Smooth muscle cell of the brain vasculature (primary cell): ENCODE measurements around the gene ZHX3.

Experiments
- DNase-seq: peaks from one replicate; pipeline ENCODE4 v3.0.0-alpha.2; 2012; ENCODE audit warnings: low read depth, low spot score

ZHX3 gene

DNA sequence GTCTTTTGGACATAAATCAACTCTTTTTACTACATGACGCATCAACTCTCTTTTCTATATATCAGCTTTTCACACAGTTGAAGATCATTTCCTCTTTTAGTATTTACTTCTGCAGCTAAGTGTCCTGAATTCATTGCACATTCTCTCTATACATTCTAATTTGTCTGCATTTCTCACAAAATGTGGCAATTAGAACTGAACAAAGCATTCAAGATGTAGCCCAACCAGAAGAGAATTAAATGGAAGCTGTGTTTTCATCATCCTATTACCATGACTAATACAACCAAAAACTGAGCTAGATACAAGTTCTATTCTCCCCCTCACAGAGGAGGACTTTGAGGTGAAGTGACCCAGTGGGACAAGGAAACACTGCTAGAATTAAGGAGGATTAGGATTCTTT is 93.2 kb downstream of the ZHX3 start:
- DNase-seq, result no peak

DNA sequence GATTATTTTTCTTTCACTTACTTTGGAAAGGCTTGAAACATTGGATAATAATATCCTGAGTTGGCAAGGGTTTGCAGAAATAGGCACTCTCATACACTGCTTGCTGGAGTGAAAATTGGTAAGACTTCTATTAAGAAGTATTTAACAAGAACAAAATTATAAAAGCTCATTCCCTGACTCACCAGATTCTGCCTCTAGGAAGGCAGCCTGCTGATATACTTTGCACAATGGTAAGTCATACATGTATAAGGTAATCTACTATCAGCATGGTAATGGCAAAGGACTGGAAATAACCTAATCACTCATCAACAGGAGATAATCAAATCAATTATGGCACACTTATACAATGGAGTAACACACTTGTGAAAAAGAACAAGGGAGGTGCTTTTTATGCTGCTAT is 94.4 kb downstream of the ZHX3 start:
- DNase-seq, result no peak

DNA sequence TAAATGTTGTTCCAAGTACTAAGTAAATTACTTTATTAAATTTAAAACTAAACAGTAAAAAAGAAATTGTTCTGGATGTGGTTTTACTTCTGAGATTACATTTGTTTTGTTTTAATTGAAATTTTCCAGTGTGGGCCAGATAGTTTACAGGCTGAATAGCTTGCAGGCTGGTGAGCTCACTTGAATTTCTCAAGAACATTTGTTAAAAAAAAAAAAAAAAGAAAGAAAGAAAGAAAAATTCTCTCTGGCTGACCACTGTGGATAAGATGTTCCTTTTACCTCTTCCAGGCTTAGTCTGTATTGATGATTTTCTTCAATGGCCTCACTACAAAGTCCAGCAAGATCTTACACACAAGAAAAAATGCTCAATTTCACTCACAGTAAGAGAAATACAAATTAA is 94.8 kb downstream of the ZHX3 start:
- no peak for DNase-seq

DNA sequence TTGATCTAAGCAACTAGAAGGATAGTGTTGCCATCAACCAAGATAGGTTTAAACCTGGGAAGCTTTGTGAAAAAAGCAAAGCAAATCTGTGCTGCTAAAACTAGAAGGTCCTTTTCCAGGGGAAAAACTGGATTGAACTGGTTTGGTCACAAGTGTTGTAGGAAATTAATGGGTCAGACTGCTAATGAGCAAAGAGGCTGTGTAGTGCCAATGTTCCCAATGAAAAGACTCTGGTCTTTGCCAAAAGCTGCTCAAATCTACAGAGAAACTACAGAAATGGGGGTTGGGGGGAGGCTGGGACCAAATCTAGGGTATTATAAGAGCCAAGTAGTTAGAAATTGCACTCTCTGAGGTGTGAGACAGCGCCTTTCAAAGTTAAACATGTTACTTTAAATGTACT is 95.2 kb downstream of the ZHX3 start:
- no peak for DNase-seq

DNA sequence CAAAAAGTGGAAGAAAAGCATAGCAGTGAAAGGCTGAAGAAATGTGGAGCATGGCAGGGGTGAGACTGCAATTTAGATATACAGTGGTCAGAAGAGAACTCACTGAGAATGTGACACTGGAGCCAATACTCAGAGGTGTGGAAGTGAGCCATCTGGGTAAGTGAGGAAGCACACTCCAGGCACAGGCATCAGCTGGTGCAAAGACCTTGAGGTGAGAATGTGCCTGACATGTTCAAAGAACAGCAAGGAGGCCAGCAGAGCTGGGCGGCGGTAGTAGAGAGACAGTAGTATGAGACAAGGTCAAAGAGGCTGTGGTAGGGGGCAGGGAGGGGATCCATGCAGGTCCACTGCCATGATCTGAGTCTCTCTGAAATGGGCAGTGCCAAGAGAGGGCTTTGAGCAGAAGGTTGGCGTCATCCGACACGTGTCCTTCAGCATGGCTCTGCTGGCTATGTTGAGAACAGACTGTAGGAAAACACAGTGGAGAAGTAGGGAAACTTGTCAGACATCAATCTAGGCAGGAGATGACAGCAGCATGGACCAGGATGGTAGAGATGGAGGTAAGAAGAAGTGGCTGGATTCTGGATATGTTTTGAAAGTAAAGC is 95.8 kb downstream of the ZHX3 start:
- no peak for DNase-seq

DNA sequence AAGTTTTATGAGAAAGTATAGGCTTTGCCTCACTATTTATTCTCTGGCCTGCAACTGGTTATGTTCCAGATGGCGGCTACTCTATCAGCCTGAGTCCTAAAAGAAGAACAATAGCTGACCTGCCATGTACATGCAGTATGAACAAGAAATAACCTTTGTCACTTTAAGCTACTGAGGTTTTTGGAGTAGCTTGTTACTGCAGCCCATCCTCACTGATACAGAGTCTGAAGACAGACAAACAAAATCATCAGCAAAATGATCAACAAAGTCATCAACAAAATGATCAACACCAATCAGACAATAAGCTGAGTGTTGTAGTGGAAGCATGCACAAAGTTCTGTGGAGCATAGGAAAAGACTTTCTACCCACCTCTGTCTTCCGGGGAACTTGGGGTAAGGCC is 97.7 kb downstream of the ZHX3 start:
- no peak for DNase-seq

DNA sequence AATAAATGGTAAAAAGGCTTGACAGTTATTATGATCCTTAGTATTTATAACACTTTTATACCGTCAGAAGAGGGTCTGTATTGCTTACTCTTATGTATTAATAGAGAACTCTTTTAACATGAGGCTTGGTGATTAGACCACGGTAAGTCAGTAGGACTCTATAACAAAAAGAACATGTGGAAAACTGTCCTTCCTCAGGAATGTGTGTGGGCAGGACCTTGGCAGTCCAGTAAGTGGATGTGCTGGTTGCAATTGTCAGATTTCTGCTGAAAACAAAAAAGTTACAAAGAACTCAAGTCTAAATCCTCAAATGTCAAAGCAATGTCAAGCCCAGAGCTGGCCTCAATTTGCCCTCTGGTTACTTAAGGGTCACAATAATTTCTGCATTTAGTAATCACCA is 99.1 kb downstream of the ZHX3 start:
- no peak for DNase-seq

DNA sequence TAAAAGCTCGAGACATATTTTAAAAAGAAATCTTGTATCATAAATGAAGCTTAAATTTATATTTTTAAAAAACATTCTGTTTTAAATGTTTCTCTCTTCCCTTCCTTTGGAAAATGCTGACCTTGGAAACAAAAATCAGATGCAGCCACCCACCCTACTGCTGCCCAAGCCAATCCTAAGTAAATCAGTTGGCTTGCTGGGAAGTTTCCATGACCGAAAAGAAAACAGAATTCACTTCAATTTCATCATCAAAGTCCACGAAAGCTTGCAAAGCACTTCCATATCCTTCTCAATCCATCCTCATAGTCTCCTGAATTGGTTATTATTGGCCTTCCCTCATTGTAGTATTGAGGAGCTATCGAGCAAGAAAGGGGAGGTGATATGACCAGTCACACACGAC is 100.1 kb downstream of the ZHX3 start:
- no peak for DNase-seq

DNA sequence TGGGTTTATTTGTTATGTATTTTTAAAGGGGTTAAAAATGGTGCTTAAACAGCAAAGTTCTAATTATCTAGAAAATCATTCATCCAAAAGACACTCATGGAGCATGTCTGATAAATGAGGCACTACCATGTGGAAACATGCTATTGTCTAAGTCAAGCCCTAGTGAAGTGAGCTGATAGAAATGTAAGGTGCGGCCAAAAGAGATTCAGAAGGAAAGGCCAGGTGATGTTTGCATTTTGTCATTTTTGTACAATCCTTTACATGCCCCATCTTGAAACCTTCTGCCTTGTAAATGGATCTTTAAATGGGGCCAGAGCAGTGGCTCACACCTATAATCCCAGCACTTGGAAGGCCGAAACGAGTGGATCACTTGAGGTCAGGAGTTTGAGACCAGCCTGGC is 102.9 kb downstream of the ZHX3 start:
- DNase-seq, result no peak

DNA sequence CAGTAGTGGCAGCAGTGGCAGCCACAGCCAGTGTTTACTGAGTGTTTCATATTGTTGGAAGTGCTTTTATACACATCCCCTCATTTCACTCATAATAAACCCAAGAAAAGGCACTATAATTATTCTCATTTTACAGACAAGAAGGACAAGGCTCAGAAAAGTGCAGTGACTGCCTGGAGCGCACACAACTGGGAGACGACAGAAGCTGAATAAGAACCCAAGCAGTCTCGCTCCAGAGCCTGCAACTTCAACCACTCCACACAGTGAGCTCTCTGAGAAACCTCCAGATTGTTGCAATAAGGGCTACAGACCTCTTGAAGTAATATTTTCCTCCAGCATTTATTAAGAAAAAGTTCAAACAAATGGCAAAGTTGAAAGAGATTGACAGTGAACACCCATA is 103.3 kb downstream of the ZHX3 start:
- no peak for DNase-seq

DNA sequence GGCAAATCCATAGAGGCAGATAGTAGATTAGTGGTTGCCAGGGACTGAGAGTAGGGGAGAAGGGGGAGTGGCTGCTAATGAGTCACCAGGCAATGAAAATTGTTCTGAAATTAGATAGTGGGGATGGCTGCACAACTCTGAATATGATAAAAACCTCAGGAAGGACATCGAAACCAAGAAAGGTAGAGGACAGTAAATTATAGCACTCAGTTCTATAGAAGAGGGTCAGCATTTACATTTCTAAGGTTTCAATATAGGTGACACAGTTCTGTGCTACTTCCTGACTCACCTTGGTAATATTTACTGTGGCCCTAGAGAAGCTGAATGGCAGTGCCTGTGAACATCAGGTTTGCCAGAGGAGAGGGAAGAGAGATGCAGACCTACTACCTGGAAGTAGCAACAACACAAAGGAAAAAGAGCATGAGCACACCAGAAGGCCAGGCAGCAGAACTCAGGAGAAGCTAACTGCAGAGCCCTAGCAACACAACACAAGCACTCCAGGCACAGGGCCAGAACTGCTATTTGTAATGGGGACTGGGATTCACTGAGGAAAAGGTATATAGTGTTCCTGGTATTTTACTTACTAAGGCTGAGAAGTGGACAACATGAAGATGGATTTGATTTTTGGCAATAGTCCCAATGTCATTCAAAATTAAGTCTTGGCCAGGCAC is 104.2 kb downstream of the ZHX3 start:
- no peak for DNase-seq

DNA sequence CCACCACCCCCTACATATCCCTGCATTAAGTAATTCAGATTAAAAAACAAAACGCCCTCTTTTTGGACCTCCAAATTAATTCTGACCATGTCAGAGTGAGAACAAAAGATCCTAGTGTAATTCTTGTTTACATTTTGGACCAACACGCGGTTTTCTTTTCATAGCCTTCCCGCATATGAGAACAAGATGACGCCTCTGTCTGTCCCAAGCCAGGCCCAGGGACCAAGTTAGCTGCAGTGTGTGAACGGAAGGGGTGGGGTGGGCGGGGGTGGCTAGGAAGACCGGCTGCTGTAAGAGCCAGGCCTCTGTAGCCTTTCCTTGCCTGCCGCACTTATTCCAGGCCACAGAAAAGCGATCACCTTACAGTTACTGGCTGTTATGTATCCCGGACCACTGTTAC is 112.2 kb downstream of the ZHX3 start:
- no peak for DNase-seq

DNA sequence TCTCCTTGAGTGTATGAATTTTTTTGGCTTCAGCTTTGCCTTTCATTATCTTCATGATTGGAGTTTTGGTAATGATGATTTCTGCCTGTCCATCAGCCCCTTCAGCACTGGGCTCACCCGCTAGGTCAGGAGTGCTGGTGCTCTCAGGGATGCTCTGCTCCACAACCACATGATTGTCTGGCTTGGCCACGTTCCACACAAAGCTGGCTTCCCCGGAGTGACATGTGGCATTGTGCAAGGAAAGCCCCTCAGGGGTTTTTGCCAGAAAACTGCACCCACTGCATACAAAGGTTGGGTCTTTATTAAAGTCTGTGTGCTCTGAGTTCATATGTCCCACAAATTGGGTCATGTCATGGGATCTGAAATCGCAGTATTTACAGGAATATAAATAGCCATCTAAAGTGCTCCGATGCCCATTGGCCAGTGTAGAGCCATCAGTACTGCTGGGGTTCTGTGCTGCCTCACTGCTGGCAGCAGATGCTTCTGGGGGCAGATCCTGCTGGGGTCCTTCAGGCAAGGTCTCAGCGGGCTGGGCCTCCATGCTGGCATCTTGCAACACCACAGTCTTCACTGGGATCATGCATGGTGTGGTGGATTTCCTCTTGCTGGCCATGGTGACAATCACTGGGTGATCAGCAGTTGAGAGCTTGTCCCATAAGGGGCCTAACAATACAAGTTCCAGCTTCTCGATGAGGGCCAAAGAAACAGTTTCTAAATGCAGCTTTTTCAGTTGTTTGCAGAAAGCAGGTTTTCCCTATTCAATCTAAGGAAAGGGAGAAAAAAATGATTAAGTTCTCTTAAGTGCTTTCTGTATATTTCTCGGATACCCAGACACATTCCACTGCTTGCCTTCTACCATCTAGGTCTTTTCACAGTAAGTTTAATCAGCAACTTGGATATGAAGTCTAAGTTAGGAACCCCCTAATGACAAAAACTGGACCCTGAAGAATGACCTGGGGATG is 112.9 kb downstream of the ZHX3 start:
- no peak for DNase-seq

DNA sequence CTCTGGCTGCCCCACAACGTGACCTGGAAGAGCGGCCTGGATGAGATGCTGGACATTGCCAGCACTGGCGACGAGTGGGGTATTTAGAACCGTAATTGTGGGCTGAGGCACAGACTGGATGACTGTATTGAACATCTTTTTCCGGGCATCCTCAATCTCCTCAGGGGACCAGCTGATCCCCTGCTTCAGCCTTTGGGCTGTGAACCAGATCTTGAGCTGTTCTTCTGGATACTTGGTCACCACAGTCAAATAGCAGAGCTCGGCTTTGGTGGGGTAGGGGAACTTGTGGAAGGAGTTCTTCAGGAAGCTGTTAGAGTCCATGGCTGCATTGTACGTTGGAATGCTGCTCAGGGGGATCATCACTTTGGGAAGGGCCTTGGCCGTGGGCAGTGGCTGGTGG is 113.9 kb downstream of the ZHX3 start:
- no peak for DNase-seq

DNA sequence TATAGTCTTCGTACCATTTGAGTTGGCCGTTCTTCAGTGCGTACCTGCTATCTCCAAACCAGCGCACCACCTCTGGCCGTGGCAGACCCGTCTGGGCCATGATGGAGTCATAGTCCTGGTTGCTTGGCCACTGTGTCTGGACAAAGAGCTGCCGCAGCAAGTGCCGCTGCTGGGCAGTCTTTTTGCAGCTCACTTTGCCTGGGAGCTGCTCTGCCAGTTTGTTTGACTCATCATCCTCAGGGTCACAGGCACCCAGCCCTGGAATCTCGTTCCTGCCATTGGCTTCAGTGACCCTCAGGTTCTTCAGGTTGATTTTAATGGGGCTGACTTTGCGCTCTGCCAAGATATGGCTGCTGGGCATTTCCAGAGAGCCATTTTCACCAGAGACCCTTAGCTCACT is 115.1 kb downstream of the ZHX3 start:
- no peak for DNase-seq

DNA sequence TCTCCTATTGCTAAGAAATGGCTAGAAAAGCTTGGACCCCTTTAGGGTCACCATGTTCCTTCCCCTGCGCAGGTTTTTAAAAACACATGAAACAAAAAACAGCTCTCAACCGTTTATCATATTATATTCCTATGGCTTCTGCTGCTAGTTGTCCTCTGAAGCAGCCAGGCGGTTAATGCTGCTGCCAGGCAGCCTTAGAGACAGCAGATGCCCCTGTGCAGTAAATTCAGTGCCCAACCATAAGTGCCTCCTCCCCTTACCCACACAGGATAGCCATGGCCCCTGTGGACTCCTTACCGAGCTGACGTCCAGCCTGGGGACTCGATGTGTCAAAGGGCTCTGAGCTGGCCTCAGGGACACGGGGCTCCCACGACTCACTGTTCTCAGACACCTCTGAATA is 115.8 kb downstream of the ZHX3 start:
- DNase-seq, result no peak

DNA sequence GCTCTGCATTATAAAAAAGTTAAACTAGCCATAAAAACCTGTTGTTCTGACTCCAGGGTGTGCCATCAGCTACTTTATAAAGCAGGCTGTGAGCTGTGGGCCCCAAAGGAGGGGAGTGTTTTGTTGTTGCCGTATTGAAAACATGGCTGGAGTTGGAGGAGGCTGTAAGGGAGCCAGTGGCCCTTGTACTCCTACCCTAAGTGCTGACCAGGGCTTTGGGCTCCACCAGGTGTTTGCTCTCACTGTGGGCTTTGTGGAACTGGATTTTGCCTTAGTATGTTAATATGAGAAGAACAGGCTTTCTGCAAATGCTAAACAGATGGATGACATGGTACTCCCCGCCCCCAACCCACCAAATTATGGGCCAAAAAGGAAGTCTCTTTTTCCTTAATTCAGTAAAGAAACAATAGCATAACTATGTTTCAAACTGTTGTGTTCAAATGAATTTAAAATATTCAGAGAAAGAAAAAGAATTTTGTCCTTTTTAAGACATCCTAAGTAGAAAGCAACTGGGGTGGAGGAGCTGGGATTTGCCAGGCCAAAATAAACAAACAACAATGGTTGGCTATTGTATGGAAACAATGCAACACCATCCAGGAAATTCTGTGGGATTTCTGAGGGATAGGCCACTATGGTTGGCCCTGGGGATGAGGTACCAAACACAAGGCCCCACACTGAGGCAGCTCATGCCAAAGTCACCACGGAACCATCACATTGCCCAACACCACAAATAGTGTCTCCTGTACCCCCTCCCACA is 116.9 kb downstream of the ZHX3 start:
- no peak for DNase-seq

DNA sequence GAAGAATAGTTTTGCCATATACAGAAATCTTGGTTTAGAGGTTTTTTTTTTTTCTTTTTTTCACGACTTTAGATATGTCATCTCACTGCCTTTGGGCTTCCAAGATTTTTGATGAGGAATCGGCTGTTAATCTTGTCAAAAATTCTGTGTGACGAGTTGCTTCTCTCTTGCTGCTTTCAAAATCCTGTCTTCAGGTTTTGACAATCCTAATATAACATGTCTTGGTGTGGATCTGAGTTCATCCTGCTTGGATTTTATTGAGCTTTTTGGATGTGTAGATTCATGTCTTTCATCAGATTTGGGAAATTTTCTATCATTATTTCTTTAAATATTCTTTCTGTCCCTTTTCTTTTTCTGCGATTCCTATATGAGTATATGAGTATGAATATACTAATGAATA is 119.1 kb downstream of the ZHX3 start:
- DNase-seq, result no peak

DNA sequence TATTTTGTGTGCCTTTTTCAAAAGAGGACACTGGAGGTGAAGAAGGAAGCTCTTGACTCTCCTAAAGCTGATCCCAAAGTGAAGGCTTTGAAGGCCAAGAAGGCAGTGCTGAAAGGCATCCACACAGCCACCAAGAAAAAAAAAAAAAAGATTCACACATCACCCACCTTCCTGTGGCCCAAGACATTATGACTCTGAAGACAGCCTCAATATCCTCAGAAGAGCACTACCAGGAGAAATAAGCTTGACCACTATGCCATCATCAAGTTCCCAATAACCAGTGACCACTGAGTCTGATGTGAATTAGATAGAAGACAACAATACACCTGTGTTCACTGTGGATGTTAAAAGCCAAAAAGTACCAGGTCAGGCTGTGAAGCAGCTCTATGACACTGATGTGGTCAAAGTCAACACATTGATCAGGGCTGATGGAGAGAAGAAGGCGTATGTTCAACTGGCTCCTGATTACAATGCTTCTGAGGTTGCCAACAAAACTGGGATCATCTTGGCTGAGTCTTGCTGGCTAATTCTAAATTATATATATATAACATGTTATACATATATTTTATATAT is 120.8 kb downstream of the ZHX3 start:
- no peak for DNase-seq

DNA sequence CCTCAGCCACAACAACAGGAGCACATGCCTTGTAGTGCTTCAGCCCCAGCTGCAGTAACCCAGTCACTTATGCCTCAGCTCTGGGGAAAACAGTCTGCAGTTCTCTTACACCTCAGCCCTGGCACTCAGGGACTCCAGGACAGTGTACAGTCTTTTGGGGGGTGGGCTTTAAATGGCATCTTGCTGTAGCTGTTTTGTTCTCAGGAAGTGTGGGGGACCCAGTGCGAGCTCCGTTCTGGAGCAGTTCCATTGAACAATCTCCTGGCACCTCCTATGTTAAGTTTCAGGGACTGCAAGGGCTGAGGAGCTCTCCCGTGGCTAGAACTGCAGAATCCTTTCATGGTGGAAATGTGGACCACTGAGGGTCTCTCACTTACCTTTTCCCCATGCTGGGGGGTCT is 125.0 kb downstream of the ZHX3 start:
- DNase-seq, result no peak

DNA sequence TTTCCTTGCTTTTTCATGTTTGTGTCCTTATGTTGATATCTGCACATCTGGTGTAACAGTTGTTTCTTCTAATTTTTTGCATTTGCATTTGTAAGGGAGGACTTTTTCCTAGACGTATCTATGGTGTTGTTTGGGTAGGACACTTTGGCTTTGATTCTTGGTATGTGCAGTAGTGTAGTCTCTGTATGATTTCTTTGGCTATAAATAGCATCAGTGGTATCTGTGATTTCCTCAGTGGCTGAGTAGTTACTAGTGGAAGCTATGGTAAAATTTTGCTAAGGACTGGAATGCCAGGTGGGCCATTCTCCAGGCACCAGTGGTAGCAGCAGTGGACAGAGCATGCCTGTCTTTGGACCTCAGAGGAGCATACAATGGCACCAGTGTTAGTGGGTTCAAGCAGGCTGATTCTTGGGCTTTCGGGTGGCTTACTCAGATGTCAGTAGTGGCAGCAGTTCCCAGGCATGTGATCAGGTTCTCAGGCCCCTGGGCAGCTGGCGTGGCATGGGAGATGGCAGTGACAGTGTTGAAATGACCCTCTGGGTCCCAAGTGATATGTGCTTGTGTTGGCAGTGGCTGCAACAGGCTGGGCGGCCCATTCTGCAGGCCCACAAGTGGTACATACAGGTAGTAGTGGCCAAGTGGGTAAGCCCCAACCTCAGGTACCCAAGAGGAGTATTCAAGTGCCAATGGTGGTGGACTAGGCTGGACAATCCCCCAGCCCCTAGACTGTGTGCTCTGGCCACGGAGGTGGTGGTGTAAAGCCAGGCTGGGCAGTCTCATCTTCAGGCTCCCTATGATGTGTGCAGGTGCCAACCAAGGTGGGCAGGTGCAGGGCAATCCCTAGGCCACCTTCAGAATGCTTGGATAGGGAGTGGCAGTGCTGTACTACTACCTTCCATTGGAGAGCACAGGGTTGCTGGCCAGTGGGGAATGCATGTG is 125.7 kb downstream of the ZHX3 start:
- no peak for DNase-seq
